ENCODE results near the gene ICAM1.
A peak's percentile ranks its signal among the peaks of the same experiment; 100 is the strongest.

ICAM1 gene

GRCh38 chr19:10243606-10244005 lies 27.3 kb upstream of the ICAM1 start:
- no peak for DNase-seq (ENCODE audit: low read depth)

- DNase-seq (ENCODE audit: low read depth): no peak
Observed at GRCh38 chr19:10245189-10245939, 25.6 kb upstream of the ICAM1 start.

DNA sequence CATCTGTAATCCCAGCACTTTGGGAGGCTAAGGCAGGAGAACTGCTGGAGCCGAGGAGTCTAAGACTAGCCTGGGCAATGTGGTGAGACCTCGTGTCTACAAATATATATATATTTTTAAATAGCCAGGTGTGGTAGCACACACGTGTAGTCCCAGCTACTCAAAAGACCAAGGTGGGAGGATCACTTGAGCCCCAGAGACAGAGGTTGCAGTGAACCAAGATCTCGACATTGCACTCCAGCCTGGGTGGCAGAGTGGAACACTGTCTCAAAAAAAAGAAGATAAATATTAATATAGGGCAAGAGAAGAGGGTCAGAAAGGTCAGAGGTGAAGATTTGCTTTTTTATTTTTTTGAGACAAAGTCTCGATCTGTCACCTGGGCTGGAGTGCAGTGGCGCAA lies 24.4 kb upstream of the ICAM1 start:
- no peak for DNase-seq (ENCODE audit: low read depth)

GRCh38 chr19:10251792-10252694 lies 18.9 kb upstream of the ICAM1 start, which contains the start of gene MRPL4:
Gene MRPL4 (plus strand): TSS chr19:10252214. CDS start chr19:10252254, 40 bp downstream.
- peak; percentile 95 for DNase-seq (ENCODE audit: low read depth)

DNA sequence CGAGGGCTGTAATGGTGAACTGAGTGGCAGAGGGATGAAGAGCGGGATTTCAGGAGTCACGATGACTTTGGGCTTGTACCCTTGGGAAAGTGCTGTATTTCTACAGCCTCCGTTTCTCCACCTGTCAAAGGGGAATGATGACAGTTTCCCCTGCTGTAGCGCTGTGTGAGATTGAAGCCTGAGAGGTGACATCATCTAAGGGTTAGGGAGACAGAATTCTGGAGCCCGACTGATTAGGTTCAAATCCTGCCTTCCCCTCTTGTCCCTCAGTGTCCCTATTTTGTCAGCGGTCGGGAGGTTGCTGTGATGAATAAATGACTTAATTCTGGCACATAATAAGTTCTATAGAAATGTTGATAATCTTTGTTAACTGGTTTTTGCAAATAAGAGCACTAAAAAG lies 18.2 kb upstream of the ICAM1 start:
- DNase-seq (ENCODE audit: low read depth): no peak

- no peak for DNase-seq (ENCODE audit: low read depth)
Observed at GRCh38 chr19:10254244-10254643, 16.7 kb upstream of the ICAM1 start.

DNA sequence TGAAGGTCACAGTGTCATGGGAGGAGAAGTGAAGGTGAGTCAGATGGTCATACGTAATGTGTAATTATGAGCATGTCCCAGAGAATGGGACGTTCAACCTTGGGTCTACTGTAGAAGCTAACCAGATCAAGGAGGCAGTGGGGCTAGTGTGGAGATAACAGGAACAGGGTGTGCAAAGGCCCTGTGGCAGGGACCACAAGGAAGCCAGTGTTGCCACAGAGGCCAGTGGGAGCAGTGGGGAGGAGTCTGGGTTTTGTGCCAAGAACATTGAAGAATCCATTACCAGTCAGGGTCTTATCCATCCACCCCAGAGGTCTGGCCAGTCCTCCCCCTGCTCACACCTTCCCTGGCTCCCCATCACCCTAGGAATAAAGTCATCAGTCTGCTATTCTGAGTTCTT lies 15.6 kb upstream of the ICAM1 start:
- no peak for DNase-seq (ENCODE audit: low read depth)

- no peak for DNase-seq (ENCODE audit: low read depth)
Observed at GRCh38 chr19:10256551-10256950, 14.4 kb upstream of the ICAM1 start.

GRCh38 chr19:10256970-10257615 lies 13.8 kb upstream of the ICAM1 start:
- no peak for DNase-seq (ENCODE audit: low read depth)

DNA sequence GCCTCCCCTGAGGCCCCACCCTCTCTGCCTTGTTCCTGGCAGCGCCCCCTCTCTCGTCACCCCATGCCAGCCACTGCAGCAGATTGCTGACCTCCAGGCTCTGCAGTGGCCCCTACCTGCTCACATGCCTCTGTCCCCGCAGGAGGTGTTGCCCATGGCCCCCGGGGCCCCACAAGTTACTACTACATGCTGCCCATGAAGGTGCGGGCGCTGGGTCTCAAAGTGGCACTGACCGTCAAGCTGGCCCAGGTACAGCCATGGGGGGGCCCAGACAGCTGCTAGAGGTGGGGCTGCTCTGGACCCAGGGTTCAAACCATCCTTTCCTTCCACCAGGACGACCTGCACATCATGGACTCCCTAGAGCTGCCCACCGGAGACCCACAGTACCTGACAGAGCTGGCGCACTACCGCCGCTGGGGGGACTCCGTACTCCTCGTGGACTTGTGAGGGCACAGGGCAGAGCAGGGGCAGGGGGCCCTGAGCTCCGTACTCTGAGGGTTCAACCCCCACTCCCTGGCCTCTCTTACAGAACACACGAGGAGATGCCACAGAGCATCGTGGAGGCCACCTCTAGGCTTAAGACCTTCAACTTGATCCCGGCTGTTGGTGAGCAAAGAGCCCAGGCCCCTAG lies 12.7 kb upstream of the ICAM1 start:
- DNase-seq (ENCODE audit: low read depth): no peak

- DNase-seq (ENCODE audit: low read depth): peak; percentile 60
Observed at GRCh38 chr19:10259162-10259905, 11.6 kb upstream of the ICAM1 start.

- no peak for DNase-seq (ENCODE audit: low read depth)
Observed at GRCh38 chr19:10260141-10260584, 10.8 kb upstream of the ICAM1 start.

DNA sequence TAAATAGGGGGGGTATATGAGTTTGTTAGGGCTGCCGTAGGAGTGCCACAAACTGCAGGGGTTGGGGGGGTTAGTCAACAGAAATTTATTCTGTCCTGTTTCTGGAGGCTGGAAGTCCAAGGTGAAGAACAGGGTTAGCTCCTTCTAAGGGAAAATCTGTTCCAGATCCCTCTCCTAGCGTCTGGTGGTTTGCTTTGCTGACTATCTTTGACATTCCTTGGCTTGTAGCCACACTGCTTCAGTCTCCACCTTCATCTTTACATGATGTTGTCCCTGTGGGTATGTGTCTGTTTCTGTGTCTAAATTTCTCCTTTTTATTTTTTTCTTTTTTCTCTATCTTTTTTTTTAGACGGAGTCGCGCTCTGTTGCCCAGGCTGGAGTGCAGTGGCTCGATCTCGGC lies 8.1 kb upstream of the ICAM1 start:
- DNase-seq (ENCODE audit: low read depth): no peak

- DNase-seq (ENCODE audit: low read depth): no peak
Observed at GRCh38 chr19:10266706-10267105, 4.2 kb upstream of the ICAM1 start.

DNA sequence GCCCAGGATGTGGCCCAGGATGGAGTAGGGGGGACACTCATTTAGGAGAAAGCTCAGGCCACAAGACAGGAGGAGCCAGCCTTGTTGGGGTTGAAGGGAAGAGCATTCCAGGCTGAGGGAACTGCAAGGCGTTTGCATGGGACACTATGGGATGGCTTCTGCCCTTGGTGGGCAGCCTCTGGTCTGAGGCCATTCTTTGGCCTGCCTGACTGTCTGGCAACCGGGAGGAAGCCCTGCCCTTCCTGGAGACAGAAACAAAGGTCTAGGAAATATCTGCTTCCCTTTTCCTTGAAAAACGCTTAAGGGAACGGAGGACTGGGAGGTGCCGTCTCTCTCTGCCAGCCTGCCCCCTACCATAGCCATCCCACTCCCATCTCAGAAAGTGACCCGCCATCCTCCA lies 2.8 kb upstream of the ICAM1 start:
- no peak for DNase-seq (ENCODE audit: low read depth)

- no peak for DNase-seq (ENCODE audit: low read depth)
Observed at GRCh38 chr19:10269333-10270179, 1.4 kb upstream of the ICAM1 start.

DNA sequence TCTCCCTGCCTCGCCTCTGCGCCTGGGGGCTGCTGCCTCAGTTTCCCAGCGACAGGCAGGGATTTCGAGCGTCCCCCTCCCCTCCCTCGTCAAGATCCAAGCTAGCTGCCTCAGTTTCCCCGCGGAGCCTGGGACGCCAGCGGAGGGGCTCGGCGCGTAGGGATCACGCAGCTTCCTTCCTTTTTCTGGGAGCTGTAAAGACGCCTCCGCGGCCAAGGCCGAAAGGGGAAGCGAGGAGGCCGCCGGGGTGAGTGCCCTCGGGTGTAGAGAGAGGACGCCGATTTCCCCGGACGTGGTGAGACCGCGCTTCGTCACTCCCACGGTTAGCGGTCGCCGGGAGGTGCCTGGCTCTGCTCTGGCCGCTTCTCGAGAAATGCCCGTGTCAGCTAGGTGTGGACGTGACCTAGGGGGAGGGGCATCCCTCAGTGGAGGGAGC lies 722 bp upstream of the ICAM1 start:
- DNase-seq (ENCODE audit: low read depth): no peak

GRCh38 chr19:10271543-10272086 lies 695 bp downstream of the ICAM1 start:
- no peak for DNase-seq (ENCODE audit: low read depth)

DNA sequence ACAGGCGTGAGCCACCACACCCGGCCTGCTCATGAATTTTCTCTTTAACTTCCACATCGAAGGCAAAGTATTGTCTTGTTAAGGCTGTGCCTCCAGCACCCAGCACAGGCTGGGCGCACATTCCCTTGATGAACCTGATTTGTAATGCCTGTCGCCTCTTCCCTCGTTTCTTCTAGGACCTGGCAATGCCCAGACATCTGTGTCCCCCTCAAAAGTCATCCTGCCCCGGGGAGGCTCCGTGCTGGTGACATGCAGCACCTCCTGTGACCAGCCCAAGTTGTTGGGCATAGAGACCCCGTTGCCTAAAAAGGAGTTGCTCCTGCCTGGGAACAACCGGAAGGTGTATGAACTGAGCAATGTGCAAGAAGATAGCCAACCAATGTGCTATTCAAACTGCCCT lies 3.7 kb downstream of the ICAM1 start:
- DNase-seq (ENCODE audit: low read depth): no peak
